H1 (cell line): ENCODE results near the gene ADAM12. TPM values are rescaled to one million over a fixed set of nuclear protein-coding genes. Genes with fewer than 3 reads are reported as not detected.

Experiments
- CTCF ChIA-PET: fragments of 300-600 bp; sonication (Branson Sonifier 250); formaldehyde crosslinking; loops from one replicate; lab custom pipeline; 2021; ENCODE audit not compliant: partially characterized antibody; lab: Charles Lee
- POLR2A ChIA-PET: fragments of 300-600 bp; sonication (Branson Sonifier 250); formaldehyde crosslinking; loops from one replicate; lab custom pipeline; 2021; ENCODE audit warnings: inconsistent platforms; ENCODE audit not compliant: partially characterized antibody; lab: Charles Lee
- DNase-seq, 2 experiments: peaks; one replicate each; pipeline versions ENCODE4 v3.0.0 to v3.0.0-alpha.2; 2010 to 2022; ENCODE audit warnings: low spot score in 2 of 2, low read depth in 1 of 2, mixed read lengths in 1 of 2
- FAIRE-seq: peaks from 2 replicates; lab custom pipeline; 2011; peaks lifted over from hg19 to GRCh38; lab: Jason Lieb, UNC
- H2AFZ ChIP-seq: 2 replicates; pipeline ENCODE4 v1.8.1; 2012; ENCODE audit warnings: low read length, inconsistent platforms
- H2AK5ac ChIP-seq: 2 replicates; pipeline ENCODE4 v1.6.1; 2013; ENCODE audit warnings: low read depth, low read length
- H2BK120ac ChIP-seq: replicated peaks from 2 replicates; pipeline ENCODE3; 2013; ENCODE audit warnings: low read depth, low read length, inconsistent platforms
- H2BK12ac ChIP-seq: 2 replicates; pipeline ENCODE4 v1.6.1; 2013; ENCODE audit warnings: low read depth, low read length
- H2BK15ac ChIP-seq: 2 replicates; pipeline ENCODE4 v1.6.1; 2013; ENCODE audit warnings: low read length
- H2BK20ac ChIP-seq: 2 replicates; pipeline ENCODE4 v1.6.1; 2013; ENCODE audit warnings: low read length
- H2BK5ac ChIP-seq: 2 replicates; pipeline ENCODE4 v1.6.1; 2013; ENCODE audit warnings: low read depth, low read length
- H3K14ac ChIP-seq: 2 replicates; pipeline ENCODE4 v1.6.1; 2013; ENCODE audit warnings: inconsistent platforms; ENCODE audit not compliant: insufficient read length
- H3K18ac ChIP-seq: 2 replicates; pipeline ENCODE4 v1.6.1; 2013; ENCODE audit warnings: low read length; ENCODE audit errors: extremely low read depth
- H3K23ac ChIP-seq: 2 replicates; pipeline ENCODE4 v1.6.1; 2013; ENCODE audit warnings: inconsistent platforms; ENCODE audit not compliant: insufficient read length
- H3K23me2 ChIP-seq: 2 replicates; pipeline ENCODE4 v1.6.1; 2013; ENCODE audit warnings: low read depth, low read length
- H3K27ac ChIP-seq: 2 replicates; pipeline ENCODE4 v1.6.1; 2011; ENCODE audit warnings: low read depth, low read length, inconsistent platforms
- H3K27me3 ChIP-seq, 4 experiments: replicated peaks in 1 of 4; 1 replicate in 1 of 4; 2 replicates in 3 of 4; pipeline versions ENCODE4 v1.6.1 to v1.8.1; 2011 to 2013; ENCODE audit warnings: low read length in 3 of 4, mild to moderate bottlenecking in 3 of 4, inconsistent platforms in 2 of 4, mixed read lengths in 2 of 4, moderate library complexity in 1 of 4; ENCODE audit not compliant: control insufficient read depth in 3 of 4, insufficient read depth in 3 of 4; ENCODE audit errors: extremely low read depth in 1 of 4
- H3K36me3 ChIP-seq, 4 experiments: 2 replicates each; pipeline versions ENCODE4 v1.6.1 to v1.8.1; 2011 to 2013; ENCODE audit warnings: mild to moderate bottlenecking in 4 of 4, low read length in 3 of 4, moderate library complexity in 2 of 4, control low read depth in 1 of 4, inconsistent platforms in 1 of 4; ENCODE audit not compliant: insufficient read depth in 4 of 4, control insufficient read depth in 2 of 4
- H3K4ac ChIP-seq: replicated peaks from 2 replicates; pipeline ENCODE3; 2013; ENCODE audit warnings: low read length, low read depth, mixed read lengths, inconsistent platforms; ENCODE audit not compliant: insufficient read length
- H3K4me1 ChIP-seq, 4 experiments: replicated peaks in 1 of 4; 1 replicate in 1 of 4; 2 replicates in 3 of 4; pipeline versions ENCODE4 v1.6.1 to v1.8.1; 2011 to 2013; ENCODE audit warnings: low read length in 3 of 4, inconsistent platforms in 2 of 4, mixed read lengths in 1 of 4; ENCODE audit not compliant: insufficient read depth in 4 of 4, control insufficient read depth in 3 of 4
- H3K4me2 ChIP-seq, 2 experiments: 2 replicates each; pipeline versions ENCODE4 v1.6.1 to v1.8.1; 2011 to 2013; ENCODE audit warnings: low read depth in 2 of 2, low read length in 2 of 2, control low read depth in 1 of 2, inconsistent platforms in 1 of 2, mild to moderate bottlenecking in 1 of 2; ENCODE audit not compliant: insufficient read depth in 1 of 2
- H3K4me3 ChIP-seq, 4 experiments: fragments of 200-600, 300-600 bp in 1 of 4; sonication (generic), shearing (Covaris generic), sonication (Bioruptor Twin) in 1 of 4; 2 replicates each; pipeline versions ENCODE4 v1.5.1 to v1.8.1; 2011 to 2016; ENCODE audit warnings: low read length in 4 of 4, low read depth in 3 of 4, control low read depth in 2 of 4, inconsistent platforms in 2 of 4, mild to moderate bottlenecking in 2 of 4, mixed read lengths in 1 of 4, moderate library complexity in 1 of 4; ENCODE audit not compliant: insufficient read depth in 2 of 4; ENCODE audit errors: extremely low read depth in 1 of 4
- H3K56ac ChIP-seq: replicated peaks from 2 replicates; pipeline ENCODE3; 2013; ENCODE audit warnings: low read depth, mild to moderate bottlenecking, mixed read lengths, low read length, inconsistent platforms; ENCODE audit not compliant: insufficient read length
- H3K79me1 ChIP-seq: 2 replicates; pipeline ENCODE4 v1.6.1; 2013; ENCODE audit warnings: low read depth, low read length, control low read depth
- H3K79me2 ChIP-seq, 2 experiments: 2 replicates each; pipeline versions ENCODE4 v1.6.1 to v1.8.1; 2012 to 2013; ENCODE audit warnings: low read length in 2 of 2, mild to moderate bottlenecking in 2 of 2, inconsistent platforms in 1 of 2; ENCODE audit not compliant: insufficient read depth in 2 of 2, control insufficient read depth in 1 of 2
- H3K9ac ChIP-seq, 4 experiments: replicated peaks in 1 of 4; 1 replicate in 1 of 4; 2 replicates in 3 of 4; pipeline versions ENCODE4 v1.6.1 to v1.8.1; 2011 to 2013; ENCODE audit warnings: low read depth in 3 of 4, low read length in 3 of 4, control low read depth in 2 of 4, mild to moderate bottlenecking in 2 of 4, moderate library complexity in 2 of 4, inconsistent platforms in 1 of 4; ENCODE audit errors: extremely low read depth in 1 of 4
- H3K9me3 ChIP-seq, 2 experiments: 2 replicates each; pipeline versions ENCODE4 v1.6.1 to v1.8.1; 2012 to 2013; ENCODE audit warnings: mild to moderate bottlenecking in 2 of 2, moderate library complexity in 2 of 2, control low read depth in 1 of 2, inconsistent platforms in 1 of 2, low read depth in 1 of 2, low read length in 1 of 2, mixed read lengths in 1 of 2; ENCODE audit not compliant: insufficient read depth in 2 of 2
- H4K20me1 ChIP-seq, 2 experiments: replicated peaks in 1 of 2; 2 replicates each; pipeline versions ENCODE3 to v1.8.1; 2011 to 2013; ENCODE audit warnings: inconsistent platforms in 2 of 2, low read length in 2 of 2, mild to moderate bottlenecking in 1 of 2; ENCODE audit not compliant: insufficient read depth in 2 of 2, control insufficient read depth in 1 of 2
- H4K5ac ChIP-seq: 2 replicates; pipeline ENCODE4 v1.6.1; 2013; ENCODE audit warnings: low read length, low read depth, mixed read lengths, inconsistent platforms; ENCODE audit not compliant: insufficient read length
- H4K8ac ChIP-seq: 2 replicates; pipeline ENCODE4 v1.8.0; 2013; ENCODE audit warnings: mild to moderate bottlenecking, moderate library complexity, low read length, inconsistent platforms; ENCODE audit not compliant: insufficient read depth; ENCODE audit errors: extremely low read depth
- H4K91ac ChIP-seq: replicated peaks from 2 replicates; pipeline ENCODE3; 2013; ENCODE audit warnings: low read length, mixed read lengths, inconsistent platforms; ENCODE audit not compliant: insufficient read length
- CHD1 ChIP-seq: IDR thresholded peaks from 2 replicates; pipeline ENCODE4 v1.6.1; 2012; ENCODE audit warnings: low read depth, low read length, improper control_type of control experiment
- KDM4A ChIP-seq: IDR thresholded peaks from one replicate; pipeline ENCODE4 v1.7.1; 2012; ENCODE audit warnings: low read depth, mild to moderate bottlenecking, moderate library complexity, low read length, inconsistent platforms; ENCODE audit not compliant: severe bottlenecking
- PHF8 ChIP-seq: fragments of 200-600 bp; sonication (generic); conservative IDR thresholded peaks from 2 replicates; pipeline ENCODE4 v1.7.1; 2012; ENCODE audit warnings: low read depth, mild to moderate bottlenecking, inconsistent platforms, low read length, moderate library complexity
- RAD21 ChIP-seq, 2 experiments: IDR thresholded peaks in 1 of 2; conservative IDR thresholded peaks in 1 of 2; 2 replicates each; pipeline ENCODE4 v1.6.1; 2011; ENCODE audit warnings: low read depth in 2 of 2, low read length in 2 of 2, improper control_type of control experiment in 1 of 2, inconsistent platforms in 1 of 2, mild to moderate bottlenecking in 1 of 2, moderate library complexity in 1 of 2
- WGBS, 2 experiments: shearing (Covaris generic) in 1 of 2; methylation state at CpG; one replicate each; pipeline versions ENCODE4 v1.1.6 to v1.1.7; 2013 to 2015; ENCODE audit warnings: low lambda C conversion rate in 2 of 2, mixed read lengths in 2 of 2, inconsistent platforms in 1 of 2, low coverage in 1 of 2, missing lambda C conversion rate in 1 of 2; ENCODE audit not compliant: insufficient replicate concordance in 2 of 2, insufficient coverage in 1 of 2, insufficient read length in 1 of 2; ENCODE audit errors: extremely low coverage in 1 of 2, missing lambda C conversion rate in 1 of 2; 5-methylcytosine and 5-hydroxymethylcytosine counted together
- polyA plus RNA-seq, 7 experiments: library from polyadenylated mRNA; depleted of rRNA in 3 of 7; stranded (reverse) in 5 of 7; unstranded in 2 of 7; fragments of >200 nt in 5 of 7; fragments of 200-250 nt in 2 of 7; gene quantifications; 1 replicate in 5 of 7; 2 replicates in 1 of 7; 4 replicates in 1 of 7; pipeline versions ENCODE4 v1.2.1 to v1.2.3, GENCODE V29; 2011 to 2013; ENCODE audit warnings: missing spikeins in 2 of 7, mixed read lengths in 2 of 7
- total RNA-seq: library from RNA; stranded (reverse); fragmentation: NEBNext Ultra II Directional; extraction: Animal tissue kit (Norgen Biotek cat#: 25700); gene quantifications from 2 replicates; pipeline ENCODE4 v1.2.1, GENCODE V29; 2021

ADAM12 gene
- total and polyA plus RNA-seq, 2 of the 8 experiments (the other 6 are each of a cell fraction or from before 2014, with no cell fraction given), result 0.07 to 0.17 TPM

GRCh38 chr10:126392068-126392467 lies 3.8 kb upstream of the ADAM12 start:
- no peak overlapping the region for H2BK12ac ChIP-seq
- no peaks in the 10 kb centered on the region for H4K20me1 ChIP-seq
- POLR2A ChIA-PET, result no interaction called here
- no peaks in the 10 kb centered on the region; a peak in 2 of 4 replicates for H3K9me3 ChIP-seq
- H3K9ac ChIP-seq, result no peak overlapping the region
- no peak overlapping the region for H2AFZ ChIP-seq
- CTCF ChIA-PET, result no interaction called here
- H3K79me2 ChIP-seq, result no peaks in the 10 kb centered on the region
- H3K4ac ChIP-seq, result no peak overlapping the region
- TF ChIP-seq PHF8 (no peak), RAD21 (IDR thresholded peaks at IDR 0.05 in 1 of 2, conservative IDR thresholded peaks at IDR 0.05 in 1 of 2; ENCODE audit: low read depth in 2 of 2, low read length in 2 of 2) (no peak), KDM4A (no peak), CHD1 (no peak)
- H4K91ac ChIP-seq, result no peak overlapping the region
- H3K79me1 ChIP-seq, result no peaks in the 10 kb centered on the region
- H3K36me3 ChIP-seq, result no peaks in the 10 kb centered on the region
- no peak overlapping the region for H4K5ac ChIP-seq
- H3K27ac ChIP-seq, result no peak overlapping the region
- no peak for DNase-seq
- FAIRE-seq, result no peak
- H2AK5ac ChIP-seq, result no peak overlapping the region
- H2BK5ac ChIP-seq, result no peak overlapping the region
- H3K18ac ChIP-seq, result no peak overlapping the region
- WGBS, 2 experiments, result 92% methylated on average over 6 of the region's 6 CpGs; no CpG with 5 or more reads in 1 of the 2 experiments
- H3K4me3 ChIP-seq, result no peak overlapping the region
- no peak overlapping the region for H2BK15ac ChIP-seq
- H3K4me1 ChIP-seq, result no peaks in the 10 kb centered on the region; a peak in 3 of 7 replicates
- H2BK120ac ChIP-seq, result no peak overlapping the region
- H3K23ac ChIP-seq, result no peak overlapping the region
- no peak overlapping the region for H2BK20ac ChIP-seq
- no peak overlapping the region for H3K4me2 ChIP-seq
- H3K14ac ChIP-seq, result no peak overlapping the region
- no peak overlapping the region for H3K56ac ChIP-seq
- peaks cover 13% of the 10 kb centered on the region for H3K23me2 ChIP-seq
- no peak overlapping the region for H4K8ac ChIP-seq
- H3K27me3 ChIP-seq, result peaks cover 10 to 28% (median 25%) of the 10 kb centered on the region in 4 experiments; a peak in 6 of 7 replicates
